Measurements from ENCODE around the gene PLCB3. TPM values are rescaled to one million over a fixed set of nuclear protein-coding genes. Genes with fewer than 3 reads are reported as not detected.

The PLCB3 gene
- total RNA-seq, 1 experiment from 2014 or later: 40.6 TPM

GRCh38 chr11:64203421-64204079, 47.8 kb upstream of the PLCB3 start:
- H3K4me1 ChIP-seq: no peaks in the 10 kb centered on the region
- ChIA-PET POLR2A (interaction anchor here (1.9 kb wide), 1 partner anchor 18 kb away, joined by 7 read pairs; the partner anchor contains the start of gene STIP1), CTCF (no interaction called here)
- H3K4me3 ChIP-seq (ENCODE audit: low read depth, low read length): no peak overlapping the region
- Mint-ChIP-seq H3K4me1 (ENCODE audit: low read depth, unreplicated experiment) (no peaks in the 10 kb centered on the region), H3K9me3 (ENCODE audit: unreplicated experiment) (no peaks in the 10 kb centered on the region), H3K27ac (ENCODE audit: unreplicated experiment) (no peak overlapping the region), H3K4me3 (ENCODE audit: unreplicated experiment) (no peak overlapping the region), H3K27me3 (ENCODE audit: insufficient read depth, unreplicated experiment) (no peaks in the 10 kb centered on the region), H3K36me3 (ENCODE audit: insufficient read depth, unreplicated experiment) (peaks cover 83% of the 10 kb centered on the region)
- H3K36me3 ChIP-seq (ENCODE audit: control insufficient read depth, insufficient read depth, low read length): peaks cover 5% of the 10 kb centered on the region
- BruUV-seq (replicated peaks): no TSS peak
- H3K9me3 ChIP-seq: no peaks in the 10 kb centered on the region
- no peaks in the 10 kb centered on the region for H3K27me3 ChIP-seq (replicated peaks; ENCODE audit: control insufficient read depth, insufficient read depth, low read length)
- TF ChIP-seq, protein P1, sequence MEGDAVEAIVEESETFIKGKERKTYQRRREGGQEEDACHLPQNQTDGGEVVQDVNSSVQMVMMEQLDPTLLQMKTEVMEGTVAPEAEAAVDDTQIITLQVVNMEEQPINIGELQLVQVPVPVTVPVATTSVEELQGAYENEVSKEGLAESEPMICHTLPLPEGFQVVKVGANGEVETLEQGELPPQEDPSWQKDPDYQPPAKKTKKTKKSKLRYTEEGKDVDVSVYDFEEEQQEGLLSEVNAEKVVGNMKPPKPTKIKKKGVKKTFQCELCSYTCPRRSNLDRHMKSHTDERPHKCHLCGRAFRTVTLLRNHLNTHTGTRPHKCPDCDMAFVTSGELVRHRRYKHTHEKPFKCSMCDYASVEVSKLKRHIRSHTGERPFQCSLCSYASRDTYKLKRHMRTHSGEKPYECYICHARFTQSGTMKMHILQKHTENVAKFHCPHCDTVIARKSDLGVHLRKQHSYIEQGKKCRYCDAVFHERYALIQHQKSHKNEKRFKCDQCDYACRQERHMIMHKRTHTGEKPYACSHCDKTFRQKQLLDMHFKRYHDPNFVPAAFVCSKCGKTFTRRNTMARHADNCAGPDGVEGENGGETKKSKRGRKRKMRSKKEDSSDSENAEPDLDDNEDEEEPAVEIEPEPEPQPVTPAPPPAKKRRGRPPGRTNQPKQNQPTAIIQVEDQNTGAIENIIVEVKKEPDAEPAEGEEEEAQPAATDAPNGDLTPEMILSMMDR (IDR thresholded peaks at IDR 0.05; ENCODE audit: insufficient read depth in 1 of 2, low read depth in 1 of 2, low read length in 1 of 2, severe bottlenecking in 1 of 2, unreplicated experiment in 1 of 2): no peak
- DNase-seq: no peak
- intact Hi-C loops (cut with micrococcal nuclease; ENCODE audit: unreplicated experiment): loop anchor here (1.0 kb wide), 1 partner anchor 31 kb away; the partner anchor contains the start of gene VEGFB

- no peak overlapping the region for H3K4me3 ChIP-seq (ENCODE audit: low read depth, low read length)
- BruUV-seq (replicated peaks): TSS peak; percentile 90
- H3K9me3 ChIP-seq: no peaks in the 10 kb centered on the region
- no peaks in the 10 kb centered on the region for H3K4me1 Mint-ChIP-seq (ENCODE audit: low read depth, unreplicated experiment)
- no peak for DNase-seq
- CTCF ChIA-PET: interaction anchor here (0.6 to 1.3 kb wide), 9 partner anchors 19 to 132 kb away, joined by 3 to 9 read pairs (median 6); partner anchors contain the start of genes NUDT22, STIP1 and TRPT1
- H3K36me3 Mint-ChIP-seq (ENCODE audit: insufficient read depth, unreplicated experiment): peaks cover 83% of the 10 kb centered on the region
- peak overlapping the region; percentile 39 for H3K27ac Mint-ChIP-seq (ENCODE audit: unreplicated experiment)
- H3K9me3 Mint-ChIP-seq (ENCODE audit: unreplicated experiment): no peaks in the 10 kb centered on the region
- TF ChIP-seq, protein P1 (IDR thresholded peaks at IDR 0.05; ENCODE audit: insufficient read depth in 1 of 2, low read depth in 1 of 2, low read length in 1 of 2, severe bottlenecking in 1 of 2, unreplicated experiment in 1 of 2): no peak
- POLR2A ChIA-PET: interaction anchor here (0.6 to 1.9 kb wide), 4 partner anchors 18 to 114 kb away, joined by 3 to 7 read pairs (median 6); partner anchors contain the start of genes ESRRA, PRDX5 and STIP1
- intact Hi-C loops (cut with micrococcal nuclease; ENCODE audit: unreplicated experiment): loop anchor here (1.0 kb wide), 1 partner anchor 30 kb away; the partner anchor contains the start of gene VEGFB
- H3K4me3 Mint-ChIP-seq (ENCODE audit: unreplicated experiment): no peak overlapping the region
- no peaks in the 10 kb centered on the region for H3K4me1 ChIP-seq
- no peaks in the 10 kb centered on the region for H3K27me3 ChIP-seq (replicated peaks; ENCODE audit: control insufficient read depth, insufficient read depth, low read length)
- peaks cover 5% of the 10 kb centered on the region for H3K36me3 ChIP-seq (ENCODE audit: control insufficient read depth, insufficient read depth, low read length)
- no peaks in the 10 kb centered on the region for H3K27me3 Mint-ChIP-seq (ENCODE audit: insufficient read depth, unreplicated experiment)
These were observed 47.3 kb upstream of the PLCB3 start for GRCh38 chr11:64204080-64204440.

GRCh38 chr11:64204464-64204989, 46.8 kb upstream of the PLCB3 start:
- Histone ChIP-seq H3K4me1 (no peaks in the 10 kb centered on the region), H3K4me3 (ENCODE audit: low read depth, low read length) (no peak overlapping the region), H3K27me3 (replicated peaks; ENCODE audit: control insufficient read depth, insufficient read depth, low read length) (no peaks in the 10 kb centered on the region), H3K9me3 (no peaks in the 10 kb centered on the region), H3K36me3 (ENCODE audit: control insufficient read depth, insufficient read depth, low read length) (peaks cover 5% of the 10 kb centered on the region)
- TF ChIP-seq, protein P1 (IDR thresholded peaks at IDR 0.05; ENCODE audit: insufficient read depth in 1 of 2, low read depth in 1 of 2, low read length in 1 of 2, severe bottlenecking in 1 of 2, unreplicated experiment in 1 of 2): peak; percentile 59 to 74
- intact Hi-C loops (cut with micrococcal nuclease; ENCODE audit: unreplicated experiment): loop anchor here (1.0 kb wide), 1 partner anchor 30 kb away; the partner anchor contains the start of gene VEGFB
- peak overlapping the region; percentile 39 for H3K27ac Mint-ChIP-seq (ENCODE audit: unreplicated experiment)
- H3K4me1 Mint-ChIP-seq (ENCODE audit: low read depth, unreplicated experiment): no peaks in the 10 kb centered on the region
- H3K36me3 Mint-ChIP-seq (ENCODE audit: insufficient read depth, unreplicated experiment): peaks cover 83% of the 10 kb centered on the region
- DNase-seq: peak; percentile 69 to 71
- ChIA-PET CTCF (interaction anchor here (0.5 to 1.3 kb wide), 11 partner anchors 9 to 132 kb away, joined by 3 to 9 read pairs (median 5); partner anchors contain the start of genes NUDT22, STIP1 and TRPT1), POLR2A (interaction anchor here (0.6 to 1.9 kb wide), 4 partner anchors 19 to 113 kb away, joined by 3 to 7 read pairs (median 6); partner anchors contain the start of genes ESRRA, PRDX5 and STIP1)
- no TSS peak for BruUV-seq (replicated peaks)
- H3K9me3 Mint-ChIP-seq (ENCODE audit: unreplicated experiment): no peaks in the 10 kb centered on the region
- H3K27me3 Mint-ChIP-seq (ENCODE audit: insufficient read depth, unreplicated experiment): no peaks in the 10 kb centered on the region
- H3K4me3 Mint-ChIP-seq (ENCODE audit: unreplicated experiment): no peak overlapping the region
